Measurements from ENCODE around the gene SLCO4A1.

Gene SLCO4A1

DNA sequence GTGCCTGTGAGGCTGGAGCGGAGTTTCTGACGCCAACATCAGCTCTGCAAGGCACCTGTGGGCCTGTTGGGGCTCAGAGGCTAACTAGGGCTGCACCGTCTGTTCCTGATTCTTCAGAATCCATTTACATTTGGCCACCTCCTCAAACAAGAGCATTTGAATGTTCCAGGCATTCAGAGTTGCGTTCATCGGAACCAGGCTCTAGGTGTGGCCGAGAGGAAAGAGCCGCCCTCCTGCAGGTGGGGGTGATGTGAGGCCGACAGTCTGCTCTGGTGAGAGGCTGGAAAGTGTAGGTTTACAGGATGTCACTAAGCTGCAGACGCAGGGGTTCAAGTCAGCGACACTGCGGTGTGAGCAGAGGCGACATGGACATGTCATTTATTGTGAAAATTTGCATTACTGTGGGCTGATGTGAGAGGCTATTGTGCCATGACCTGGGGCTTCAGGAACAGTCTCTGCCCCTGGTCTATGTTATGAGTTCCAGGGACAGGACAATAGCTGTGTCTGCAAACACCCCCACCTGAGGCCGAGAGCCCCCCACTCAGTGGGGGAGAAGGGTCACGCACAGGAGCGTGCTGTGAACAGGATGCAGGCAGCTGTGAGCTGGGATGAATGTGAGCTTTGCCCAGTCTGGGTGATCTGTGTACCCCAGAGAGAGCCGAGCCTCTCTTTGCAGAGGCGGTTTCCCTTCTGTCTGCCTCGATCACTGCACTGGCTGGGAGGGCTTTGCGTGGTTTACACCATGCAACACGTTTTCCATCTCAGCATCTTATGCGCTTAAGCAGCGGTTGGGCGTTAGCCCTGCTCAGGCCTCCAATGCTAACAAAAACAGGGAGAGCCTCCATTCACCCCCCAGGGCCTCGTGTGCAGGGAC is 21.1 kb downstream of the SLCO4A1 start:
- in situ Hi-C loops (cut with HindIII; ENCODE audit: low sequenced_read_pairs), result no loop called here

DNA sequence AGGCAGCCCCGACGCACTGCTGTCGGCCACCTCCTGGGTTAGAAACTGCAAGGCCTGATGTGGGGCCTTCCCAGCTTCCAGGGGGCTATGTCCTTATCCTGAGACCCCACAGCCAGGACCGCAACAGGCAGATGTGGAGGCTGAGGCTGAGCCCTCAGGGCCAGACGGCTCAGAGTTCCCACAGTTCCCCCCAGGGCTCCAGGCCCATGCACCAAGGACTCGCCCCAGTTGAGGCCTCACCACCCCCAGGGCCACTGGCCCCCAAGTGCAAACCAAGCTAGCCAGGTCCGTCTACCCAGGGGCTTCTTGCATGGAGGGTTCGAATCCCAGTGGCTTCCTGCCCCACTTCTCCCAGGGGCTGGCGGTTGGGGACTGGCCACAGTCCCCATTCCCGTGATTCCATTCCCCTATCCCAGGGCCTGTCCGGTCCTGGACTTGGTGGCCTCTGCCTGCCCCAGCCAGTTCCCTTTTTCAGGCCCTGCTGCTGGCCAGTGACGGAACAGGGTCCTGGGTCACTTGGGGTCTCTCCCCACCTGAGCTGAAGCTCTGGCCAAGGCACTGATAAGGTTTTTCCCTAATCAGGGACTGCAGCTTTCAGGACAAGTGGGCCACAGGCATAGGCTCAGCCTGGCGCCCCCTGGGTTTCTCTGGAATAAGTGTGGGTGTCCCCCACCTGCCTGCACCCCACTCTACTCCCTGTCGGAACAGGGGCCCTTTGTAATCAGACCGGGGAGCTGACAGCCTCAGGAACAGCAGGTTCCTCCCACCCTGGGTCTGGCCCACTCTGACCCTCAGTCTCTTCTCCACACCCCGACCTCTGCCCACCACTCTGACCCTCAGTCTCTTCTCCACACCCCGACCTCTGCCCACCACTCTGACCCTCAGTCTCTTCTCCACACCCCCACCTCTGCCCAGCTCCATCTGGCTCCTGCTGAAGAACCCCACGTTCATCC is 22.0 kb downstream of the SLCO4A1 start:
- in situ Hi-C loops (cut with HindIII; ENCODE audit: low sequenced_read_pairs), result no loop called here

DNA sequence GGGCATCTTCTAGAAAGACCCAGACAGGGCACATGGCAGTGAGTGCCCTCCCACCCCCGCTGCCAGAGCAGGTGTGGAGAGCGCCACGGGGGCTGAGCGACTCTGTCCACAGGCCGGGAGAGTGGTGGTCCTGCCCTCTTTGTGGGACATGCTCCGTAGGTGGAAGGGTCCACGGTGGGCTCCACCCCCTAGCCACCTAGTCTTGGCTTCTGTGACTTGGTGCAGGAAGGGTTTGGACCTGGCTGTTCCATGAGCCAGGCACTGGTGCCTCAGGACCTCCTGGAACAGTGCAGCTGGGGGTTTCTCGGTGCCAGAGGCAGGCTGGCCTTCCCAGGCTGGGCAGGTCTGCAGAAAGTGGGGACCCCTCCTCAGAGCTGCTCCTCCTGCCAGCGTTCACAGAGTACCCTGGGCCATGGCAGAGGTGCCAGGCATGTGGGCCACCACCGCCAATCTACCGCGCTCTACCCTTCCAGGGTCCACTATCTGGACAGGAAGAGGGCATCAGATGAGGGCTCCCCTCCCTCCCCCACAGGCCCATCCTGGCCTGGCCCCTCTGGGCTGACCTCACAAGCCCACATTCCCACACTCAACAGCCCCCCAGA is 23.0 kb downstream of the SLCO4A1 start:
- in situ Hi-C loops (cut with HindIII; ENCODE audit: low sequenced_read_pairs), result loop anchor here (5.0 kb wide), 2 partner anchors 72 to 107 kb away; no protein-coding TSS in a partner anchor

DNA sequence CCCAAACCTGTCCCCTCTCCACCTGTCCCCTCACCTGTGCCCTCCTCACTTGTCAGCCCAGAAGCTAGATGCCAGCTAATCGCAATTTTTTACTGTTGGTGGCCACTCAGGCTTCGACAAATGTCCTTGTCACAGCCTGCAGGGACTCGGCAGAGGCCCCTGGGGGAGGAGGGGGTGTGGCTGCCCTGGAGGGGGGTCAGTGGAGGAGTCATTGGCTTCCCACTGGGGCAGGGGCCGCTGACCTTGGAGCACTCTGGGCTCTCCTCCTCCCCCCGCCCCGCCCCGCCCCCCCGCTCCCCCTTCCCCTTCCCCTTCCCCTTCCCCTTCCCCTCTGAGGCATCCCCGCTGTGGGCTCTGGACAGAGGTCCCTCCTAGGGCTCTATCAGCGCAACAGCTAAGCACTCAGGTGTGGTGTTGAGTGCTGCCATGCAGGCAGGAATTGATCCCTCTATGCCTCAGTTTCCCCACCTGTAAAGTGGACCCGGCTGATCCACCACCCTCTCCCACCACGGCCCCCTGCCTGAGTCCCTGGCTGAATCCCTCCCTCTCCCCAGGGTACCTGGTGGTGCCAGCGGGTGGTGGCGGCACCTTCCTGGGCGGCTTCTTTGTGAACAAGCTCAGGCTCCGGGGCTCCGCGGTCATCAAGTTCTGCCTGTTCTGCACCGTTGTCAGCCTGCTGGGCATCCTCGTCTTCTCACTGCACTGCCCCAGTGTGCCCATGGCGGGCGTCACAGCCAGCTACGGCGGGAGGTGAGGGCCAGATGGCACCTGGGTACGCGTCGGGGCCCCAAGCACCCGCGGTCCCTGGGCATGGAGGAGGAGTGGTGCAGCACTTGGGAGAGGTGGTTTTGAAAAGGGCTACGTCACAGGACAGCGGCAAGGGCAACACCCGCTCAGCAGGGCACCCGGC is 23.8 kb downstream of the SLCO4A1 start:
- in situ Hi-C loops (cut with HindIII; ENCODE audit: low sequenced_read_pairs), result loop anchor here (5.0 kb wide), 2 partner anchors 71 to 106 kb away; no protein-coding TSS in a partner anchor

DNA sequence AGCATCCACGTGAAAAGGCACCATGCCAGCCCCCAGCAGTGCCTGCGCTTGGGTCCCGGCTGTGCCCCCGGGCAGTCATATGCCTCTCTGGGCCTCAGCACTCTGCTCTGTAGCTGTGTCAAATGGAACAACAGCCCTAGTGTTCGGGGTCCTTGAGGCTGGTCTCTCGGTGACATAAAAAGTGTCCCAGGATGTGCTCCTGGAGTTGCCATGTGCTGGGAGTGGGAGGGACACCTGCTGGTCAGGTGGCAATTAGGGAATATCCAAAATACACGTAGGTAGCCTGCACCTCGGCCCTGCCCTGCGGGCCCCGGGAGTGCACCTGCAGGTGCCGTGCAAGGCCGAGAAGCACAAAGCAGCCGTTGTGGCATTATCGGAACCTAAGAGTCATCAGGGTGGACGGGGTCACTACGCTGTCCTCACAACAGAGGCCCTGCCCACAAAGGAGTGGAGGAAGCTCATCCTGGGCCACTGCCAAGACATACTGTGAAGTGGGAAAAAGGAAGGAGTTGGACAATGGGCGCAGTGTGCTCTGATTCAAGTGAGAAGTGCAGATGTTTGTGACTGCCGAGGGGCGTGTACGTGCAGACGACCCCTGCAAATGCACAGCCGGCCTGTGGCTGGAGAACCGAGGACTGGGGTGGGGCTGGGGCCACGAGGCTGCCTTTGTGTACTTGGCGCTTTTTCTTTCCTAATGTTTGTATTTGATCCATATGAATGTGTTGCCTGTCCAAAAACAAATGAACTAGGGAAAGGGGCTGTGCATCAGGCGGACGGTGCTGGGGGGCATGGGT is 24.6 kb downstream of the SLCO4A1 start:
- in situ Hi-C loops (cut with HindIII; ENCODE audit: low sequenced_read_pairs), result loop anchor here (5.0 kb wide), 2 partner anchors 70 to 105 kb away; no protein-coding TSS in a partner anchor

DNA sequence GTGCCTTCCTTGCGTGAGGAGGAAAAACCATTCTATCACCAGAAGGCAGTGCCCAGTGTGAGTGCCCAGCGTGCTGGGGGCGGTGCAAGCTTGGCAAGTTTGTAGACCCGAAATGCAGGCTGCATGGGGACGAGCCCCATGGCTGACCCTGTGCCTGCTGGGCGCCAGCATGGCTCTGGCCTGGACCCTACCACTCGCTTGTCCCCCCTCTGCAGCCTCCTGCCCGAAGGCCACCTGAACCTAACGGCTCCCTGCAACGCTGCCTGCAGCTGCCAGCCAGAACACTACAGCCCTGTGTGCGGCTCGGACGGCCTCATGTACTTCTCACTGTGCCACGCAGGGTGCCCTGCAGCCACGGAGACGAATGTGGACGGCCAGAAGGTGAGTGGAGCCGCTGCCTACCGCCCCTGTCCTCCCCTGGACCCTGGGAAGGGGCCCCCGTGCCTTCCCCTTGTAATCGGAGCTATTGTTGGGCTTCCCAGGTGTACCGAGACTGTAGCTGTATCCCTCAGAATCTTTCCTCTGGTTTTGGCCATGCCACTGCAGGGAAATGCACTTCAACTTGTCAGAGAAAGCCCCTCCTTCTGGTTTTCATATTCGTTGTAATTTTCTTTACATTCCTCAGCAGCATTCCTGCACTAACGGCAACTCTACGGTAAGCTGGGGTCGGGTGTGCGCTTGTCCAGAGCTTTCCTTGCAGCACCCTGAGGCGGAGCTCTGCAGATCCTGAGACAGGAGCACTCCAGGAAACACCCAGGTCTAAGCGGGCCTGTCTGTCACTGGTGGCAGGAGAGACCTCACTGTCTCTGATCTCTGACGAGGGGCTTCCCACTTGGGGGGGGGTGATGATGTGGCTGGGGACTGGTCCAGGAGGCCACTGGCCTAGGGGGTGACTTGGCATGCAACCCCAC is 25.5 kb downstream of the SLCO4A1 start:
- in situ Hi-C loops (cut with HindIII; ENCODE audit: low sequenced_read_pairs), result loop anchor here (5.0 kb wide), 2 partner anchors 70 to 105 kb away; no protein-coding TSS in a partner anchor

DNA sequence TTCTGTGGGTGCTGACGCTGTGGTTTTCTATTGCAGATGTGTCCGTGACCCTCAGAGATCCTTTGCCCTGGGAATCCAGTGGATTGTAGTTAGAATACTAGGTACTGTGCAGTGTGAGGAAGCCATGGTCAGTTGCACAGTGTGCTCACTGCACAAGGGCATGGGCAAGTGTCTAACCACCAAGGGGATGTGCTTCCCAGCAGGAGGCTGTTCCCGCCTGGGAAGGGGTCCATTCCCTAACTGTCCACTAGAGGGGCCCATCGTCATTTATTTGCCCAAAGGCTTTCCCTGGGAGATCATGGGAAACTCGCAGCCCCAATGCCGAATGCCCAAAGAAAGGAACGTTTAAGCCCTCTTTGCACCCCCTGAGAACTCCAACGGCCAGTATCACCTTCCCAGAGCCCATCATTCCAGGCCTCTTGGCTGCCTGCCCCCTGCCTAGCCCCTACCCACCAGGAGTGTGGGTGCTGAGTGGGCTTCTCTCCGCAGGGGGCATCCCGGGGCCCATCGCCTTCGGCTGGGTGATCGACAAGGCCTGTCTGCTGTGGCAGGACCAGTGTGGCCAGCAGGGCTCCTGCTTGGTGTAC is 26.2 kb downstream of the SLCO4A1 start:
- in situ Hi-C loops (cut with HindIII; ENCODE audit: low sequenced_read_pairs), result loop anchor here (5.0 kb wide), 2 partner anchors 69 to 104 kb away; no protein-coding TSS in a partner anchor

DNA sequence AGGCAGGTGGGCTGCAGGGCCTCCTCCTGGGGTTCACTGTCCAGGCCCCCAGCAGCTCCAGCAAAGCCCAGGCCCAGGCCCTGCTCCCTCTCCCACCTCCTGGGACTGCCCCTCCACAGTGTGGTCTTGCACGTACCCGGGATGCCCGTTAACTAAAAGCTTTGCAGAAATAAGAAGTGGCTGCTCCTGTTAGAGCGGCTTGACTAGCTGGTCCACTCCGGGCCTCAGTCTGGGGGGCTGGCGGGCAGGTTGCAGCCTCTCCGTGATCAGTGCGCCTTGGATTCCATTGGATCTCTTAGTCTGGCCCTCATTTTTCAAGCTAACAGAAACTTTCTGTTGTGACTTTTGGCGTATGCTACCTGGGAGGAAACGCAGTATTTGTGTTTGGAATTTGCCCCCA is 26.9 kb downstream of the SLCO4A1 start:
- in situ Hi-C loops (cut with HindIII; ENCODE audit: low sequenced_read_pairs), result loop anchor here (5.0 kb wide), 2 partner anchors 68 to 103 kb away; no protein-coding TSS in a partner anchor

DNA sequence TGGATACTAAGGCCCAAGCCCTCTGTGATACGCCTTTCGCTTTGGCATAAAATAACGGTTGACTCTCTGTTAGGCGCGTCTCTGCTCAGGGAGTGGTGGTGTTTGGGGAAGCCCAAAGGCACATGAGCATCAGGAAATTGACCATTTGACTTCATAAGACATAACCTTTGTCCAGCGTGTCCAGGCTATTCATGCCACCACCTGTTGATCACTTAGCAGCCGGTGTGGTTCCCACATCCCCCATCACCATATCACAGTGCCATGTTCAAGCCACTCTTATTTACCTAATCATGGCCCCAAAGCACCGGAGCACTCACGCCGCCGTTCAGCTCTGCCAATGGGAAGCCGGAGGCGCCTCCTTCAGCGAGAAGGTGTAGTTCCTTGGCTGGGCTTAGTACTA is 27.9 kb downstream of the SLCO4A1 start:
- in situ Hi-C loops (cut with HindIII; ENCODE audit: low sequenced_read_pairs), result no loop called here

DNA sequence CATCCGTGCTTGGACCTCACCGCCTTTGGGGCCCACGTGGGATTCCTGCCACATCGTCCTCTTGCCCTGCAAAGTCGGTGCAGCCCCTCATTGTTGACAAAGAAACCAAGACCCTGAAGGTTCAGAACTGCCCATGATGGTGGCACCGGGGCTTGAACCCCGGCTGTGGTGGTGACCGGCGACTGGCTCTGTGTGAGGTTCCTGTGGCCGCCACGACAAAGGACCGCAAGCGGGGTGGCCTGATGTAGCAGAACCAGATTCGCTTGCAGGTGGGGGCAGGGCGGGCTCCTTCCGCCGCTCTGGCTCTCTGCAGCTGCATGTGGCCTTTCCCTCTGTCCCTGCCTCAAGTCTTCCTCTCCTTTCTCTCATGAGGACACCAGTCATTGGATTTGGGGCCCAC is 28.7 kb downstream of the SLCO4A1 start:
- in situ Hi-C loops (cut with HindIII; ENCODE audit: low sequenced_read_pairs), result no loop called here

DNA sequence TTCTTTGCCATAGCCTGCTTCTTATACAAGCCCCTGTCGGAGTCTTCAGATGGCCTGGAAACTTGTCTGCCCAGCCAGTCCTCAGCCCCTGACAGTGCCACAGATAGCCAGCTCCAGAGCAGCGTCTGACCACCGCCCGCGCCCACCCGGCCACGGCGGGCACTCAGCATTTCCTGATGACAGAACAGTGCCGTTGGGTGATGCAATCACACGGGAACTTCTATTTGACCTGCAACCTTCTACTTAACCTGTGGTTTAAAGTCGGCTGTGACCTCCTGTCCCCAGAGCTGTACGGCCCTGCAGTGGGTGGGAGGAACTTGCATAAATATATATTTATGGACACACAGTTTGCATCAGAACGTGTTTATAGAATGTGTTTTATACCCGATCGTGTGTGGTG is 29.5 kb downstream of the SLCO4A1 start:
- in situ Hi-C loops (cut with HindIII; ENCODE audit: low sequenced_read_pairs), result no loop called here

DNA sequence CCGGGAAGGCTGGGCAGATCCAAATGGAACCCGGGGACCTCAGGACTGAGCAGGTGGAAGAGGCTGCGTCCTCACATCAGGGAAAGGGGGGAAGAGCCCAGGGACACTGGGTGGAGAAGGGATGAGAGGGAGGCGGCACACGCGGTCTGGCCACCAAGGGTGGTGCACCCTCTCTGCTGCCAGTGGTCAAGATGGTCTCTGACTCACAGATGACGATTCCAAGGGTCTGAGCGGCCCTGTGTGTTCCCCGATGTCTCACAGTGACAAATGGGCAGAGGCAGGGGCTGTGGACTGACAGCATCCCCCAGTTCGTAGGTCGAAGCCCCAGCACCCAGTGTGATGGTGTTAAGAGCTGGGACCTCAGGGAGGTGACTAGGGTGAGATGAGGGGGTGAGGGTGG is 32.1 kb downstream of the SLCO4A1 start:
- in situ Hi-C loops (cut with HindIII; ENCODE audit: low sequenced_read_pairs), result no loop called here

DNA sequence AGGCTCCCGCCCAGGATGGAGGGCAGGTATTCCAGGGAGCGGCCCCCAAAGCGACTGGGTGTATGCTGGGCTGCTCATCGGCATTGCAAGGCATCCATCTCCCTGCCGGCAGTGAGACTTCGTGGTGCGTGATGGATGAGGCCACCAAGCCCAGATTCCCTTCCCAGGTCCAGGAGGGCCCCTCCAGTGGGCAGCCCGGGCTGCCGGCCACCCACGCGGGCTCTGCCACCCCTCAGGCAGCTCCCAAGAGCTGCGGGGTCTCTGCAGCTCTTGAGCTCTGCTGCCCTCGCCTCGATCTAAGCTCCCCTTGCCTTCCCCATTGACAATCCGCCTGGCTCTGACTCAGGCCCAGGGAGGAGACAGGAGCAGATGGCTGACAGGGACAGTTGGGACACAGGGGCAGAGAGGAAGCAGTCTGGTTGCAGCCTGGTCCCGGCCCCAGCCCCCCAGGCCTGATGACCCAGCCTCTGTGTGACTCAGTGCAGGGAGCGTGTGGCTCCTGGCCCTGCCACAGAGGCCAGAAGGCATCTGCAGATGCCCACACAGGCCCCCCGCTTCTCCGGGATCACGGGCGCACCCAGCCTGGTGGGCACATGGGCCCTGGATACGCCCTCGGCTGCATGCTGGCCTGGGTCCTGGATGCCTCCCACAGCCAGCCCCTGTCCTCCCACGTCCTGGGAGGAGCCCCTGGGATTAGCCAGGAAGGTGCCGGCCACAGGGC is 33.0 kb downstream of the SLCO4A1 start:
- in situ Hi-C loops (cut with HindIII; ENCODE audit: low sequenced_read_pairs), result no loop called here

DNA sequence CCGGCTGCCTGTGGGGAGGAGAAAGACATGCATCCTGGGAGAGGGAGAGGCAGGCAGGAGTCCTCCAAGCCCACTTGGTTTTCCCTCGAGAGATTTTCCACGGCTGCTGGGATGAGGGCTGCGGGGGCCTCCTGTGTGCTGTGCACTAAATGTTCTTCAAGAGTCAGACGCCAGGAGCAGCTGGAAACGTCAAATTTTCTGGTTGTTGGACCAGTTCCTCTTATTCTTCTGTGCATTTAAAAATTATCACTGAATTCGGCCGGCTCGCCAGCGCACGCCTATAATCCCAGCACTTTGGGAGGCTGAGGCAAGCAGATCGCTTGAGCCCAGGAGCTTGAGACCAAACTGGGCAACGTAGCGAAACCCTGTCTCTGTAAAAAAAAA is 33.6 kb downstream of the SLCO4A1 start:
- in situ Hi-C loops (cut with HindIII; ENCODE audit: low sequenced_read_pairs), result no loop called here

DNA sequence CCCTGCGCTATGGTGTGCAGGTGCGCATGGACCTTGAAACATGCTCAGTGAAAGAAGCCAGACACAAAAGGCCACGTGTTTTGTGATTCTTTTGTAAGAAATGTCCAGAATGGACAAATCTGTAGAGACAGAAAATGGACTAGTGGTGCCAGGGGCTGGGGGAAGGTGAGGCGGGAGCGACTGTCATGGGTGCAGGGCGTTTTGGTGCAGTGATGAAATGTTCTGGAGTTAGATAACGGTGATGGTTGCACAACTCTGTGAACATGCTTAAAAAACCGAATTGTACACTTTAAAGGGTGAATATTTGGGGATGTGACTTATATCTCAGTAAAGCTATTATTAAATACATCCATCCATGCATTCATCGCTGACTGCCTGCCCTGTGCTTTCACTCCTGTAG is 34.7 kb downstream of the SLCO4A1 start:
- in situ Hi-C loops (cut with HindIII; ENCODE audit: low sequenced_read_pairs), result no loop called here

DNA sequence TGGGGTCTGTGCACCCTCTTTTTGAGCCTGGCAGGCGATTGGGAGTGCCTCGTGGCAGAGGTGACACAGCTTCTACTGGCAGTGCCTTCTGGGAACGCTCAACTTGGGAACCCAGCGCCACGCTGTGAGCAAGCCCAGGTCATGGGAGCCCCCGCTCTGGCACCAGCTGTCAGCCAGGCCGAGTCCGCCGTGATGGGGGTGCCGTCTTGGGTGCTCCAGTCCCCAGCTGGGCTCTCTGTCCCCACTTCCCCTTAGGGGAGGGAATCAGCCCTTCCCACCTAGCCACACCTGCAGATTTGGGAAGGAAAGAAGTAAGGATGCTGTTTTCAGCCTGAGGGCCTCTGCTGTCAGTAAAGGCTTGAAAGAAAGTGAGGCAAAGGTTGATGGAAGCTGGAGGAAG is 35.4 kb downstream of the SLCO4A1 start:
- in situ Hi-C loops (cut with HindIII; ENCODE audit: low sequenced_read_pairs), result no loop called here

DNA sequence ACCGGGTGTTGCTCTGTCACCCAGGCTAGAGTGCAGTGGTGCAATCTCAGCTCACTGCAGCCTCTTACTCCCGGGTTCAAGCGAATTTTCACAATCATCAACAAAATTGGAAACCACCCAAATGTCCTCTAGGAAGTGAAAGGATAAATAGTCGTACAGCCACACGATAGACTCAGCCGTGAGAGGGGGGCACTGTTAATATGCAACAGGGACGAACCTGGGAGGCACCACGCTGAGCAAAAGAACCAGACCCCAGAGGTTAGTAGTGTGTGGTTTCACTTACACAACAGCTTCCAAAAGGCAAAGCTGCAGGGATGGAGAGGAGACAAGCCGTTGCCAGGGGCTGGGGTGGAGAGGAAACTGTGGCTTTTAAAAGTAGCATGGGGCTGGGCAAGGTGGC is 36.2 kb downstream of the SLCO4A1 start:
- in situ Hi-C loops (cut with HindIII; ENCODE audit: low sequenced_read_pairs), result no loop called here
